CD14-positive monocyte (primary cell): ENCODE data around the gene AEN. TPM values are rescaled to one million over a fixed set of nuclear protein-coding genes. Genes with fewer than 3 reads are reported as not detected.

ENCODE experiments used
- DNase-seq, 3 donors: peaks; one replicate each; pipeline ENCODE4 v3.0.0-alpha.2; 2011 to 2022
- H2AFZ ChIP-seq: 2 replicates; pipeline ENCODE4 v1.6.0; 2012; ENCODE audit warnings: mild to moderate bottlenecking, low read depth, low read length, inconsistent platforms; ENCODE audit not compliant: insufficient read depth, poor library complexity, severe bottlenecking
- H3K27ac ChIP-seq, 2 donors: 1 replicate in 1 of 2; 2 replicates in 1 of 2; pipeline ENCODE4 v1.5.1; 2012 to 2013; ENCODE audit warnings: low read length in 2 of 2, control low read depth in 1 of 2, inconsistent platforms in 1 of 2, low read depth in 1 of 2, mild to moderate bottlenecking in 1 of 2
- H3K27me3 ChIP-seq, 2 donors: one replicate each; pipeline versions ENCODE4 v1.6.0 to v1.6.1; 2011 to 2013; ENCODE audit warnings: low read length in 2 of 2; ENCODE audit not compliant: control insufficient read depth in 2 of 2, insufficient read depth in 2 of 2
- H3K36me3 ChIP-seq, 2 donors: replicated peaks in 1 of 2; 1 replicate in 1 of 2; 2 replicates in 1 of 2; pipeline versions ENCODE4 v1.5.1 to v1.6.1; 2012 to 2013; ENCODE audit warnings: low read length in 2 of 2, control low read depth in 1 of 2, inconsistent platforms in 1 of 2, mild to moderate bottlenecking in 1 of 2; ENCODE audit not compliant: insufficient read depth in 2 of 2, control insufficient read depth in 1 of 2
- H3K4me1 ChIP-seq, 2 donors: 1 replicate in 1 of 2; 2 replicates in 1 of 2; pipeline versions ENCODE4 v1.5.1 to v1.6.1; 2012 to 2013; ENCODE audit warnings: low read length in 2 of 2, control low read depth in 1 of 2, inconsistent platforms in 1 of 2, mild to moderate bottlenecking in 1 of 2, moderate library complexity in 1 of 2; ENCODE audit not compliant: insufficient read depth in 2 of 2, control insufficient read depth in 1 of 2
- H3K4me2 ChIP-seq: replicated peaks from 2 replicates; pipeline ENCODE3; 2012; ENCODE audit warnings: low read length, moderate library complexity, mild to moderate bottlenecking; ENCODE audit not compliant: poor library complexity, severe bottlenecking; ENCODE audit errors: extremely low read depth
- H3K4me3 ChIP-seq, 3 experiments: fragments of 200-600 bp in 1 of 3; sonication (generic) in 1 of 3; replicated peaks in 1 of 3; 1 replicate in 2 of 3; 2 replicates in 1 of 3; pipeline ENCODE4 v1.5.1; 2011 to 2013; ENCODE audit warnings: low read length in 3 of 3, mild to moderate bottlenecking in 3 of 3, control low read depth in 2 of 3, low read depth in 2 of 3, inconsistent platforms in 1 of 3, moderate library complexity in 1 of 3
- H3K79me2 ChIP-seq: 2 replicates; pipeline ENCODE4 v1.6.0; 2012; ENCODE audit warnings: mild to moderate bottlenecking, control low read depth, inconsistent platforms, low read length, moderate library complexity; ENCODE audit not compliant: insufficient read depth
- H3K9ac ChIP-seq: 2 replicates; pipeline ENCODE4 v1.6.0; 2017; ENCODE audit warnings: low read length, mild to moderate bottlenecking; ENCODE audit not compliant: insufficient read depth, poor library complexity, severe bottlenecking
- H3K9me3 ChIP-seq, 2 donors: replicated peaks in 1 of 2; 1 replicate in 1 of 2; 2 replicates in 1 of 2; pipeline versions ENCODE4 v1.5.1 to v1.6.1; 2012 to 2013; ENCODE audit warnings: low read length in 2 of 2, control low read depth in 1 of 2; ENCODE audit not compliant: control insufficient read depth in 1 of 2, insufficient read depth in 1 of 2
- H4K20me1 ChIP-seq: 2 replicates; pipeline ENCODE4 v1.6.0; 2012; ENCODE audit warnings: mild to moderate bottlenecking, low read length, control low read depth, moderate library complexity; ENCODE audit not compliant: insufficient read depth
- H3K27ac Mint-ChIP-seq, 7 donors: one replicate each; pipeline ENCODE4 v1.8.0; 2020; ENCODE audit warnings: mild to moderate bottlenecking in 7 of 7, mixed read lengths in 7 of 7, moderate library complexity in 6 of 7, inconsistent platforms in 2 of 7
- H3K27me3 Mint-ChIP-seq, 3 donors: one replicate each; pipeline ENCODE4 v1.8.0; 2021 to 2022; ENCODE audit warnings: low read depth in 3 of 3, mild to moderate bottlenecking in 3 of 3, mixed read lengths in 3 of 3, moderate library complexity in 3 of 3, inconsistent platforms in 1 of 3
- H3K36me3 Mint-ChIP-seq, 2 donors: one replicate each; pipeline ENCODE4 v1.8.0; 2020; ENCODE audit warnings: mixed read lengths in 2 of 2, inconsistent platforms in 1 of 2, mild to moderate bottlenecking in 1 of 2
- H3K4me1 Mint-ChIP-seq: one replicate; pipeline ENCODE4 v1.8.0; 2020; ENCODE audit warnings: mild to moderate bottlenecking, mixed read lengths
- H3K4me3 Mint-ChIP-seq, 2 donors: one replicate each; pipeline ENCODE4 v1.8.0; 2020; ENCODE audit warnings: mild to moderate bottlenecking in 2 of 2, mixed read lengths in 2 of 2, moderate library complexity in 1 of 2
- H3K9me3 Mint-ChIP-seq, 7 donors: one replicate each; pipeline ENCODE4 v1.8.0; 2020 to 2022; ENCODE audit warnings: mixed read lengths in 7 of 7, mild to moderate bottlenecking in 6 of 7, moderate library complexity in 6 of 7, inconsistent platforms in 2 of 7
- WGBS: methylation state at CpG from one replicate; pipeline ENCODE4 v1.1.5; 2013; ENCODE audit warnings: missing lambda C conversion rate; ENCODE audit not compliant: insufficient coverage; 5-methylcytosine and 5-hydroxymethylcytosine counted together
- intact Hi-C, 2 donors: fragments of 100-400 bp; cut with micrococcal nuclease; formaldehyde crosslinking; loops; one replicate each; pipeline versions ENCODE4 v1.15.0 to v1.15.1; 2023
- polyA plus RNA-seq, 3 donors: library from polyadenylated mRNA; depleted of rRNA in 1 of 3; unstranded in 2 of 3; stranded (reverse) in 1 of 3; fragments of 300-500 nt in 2 of 3; fragments of >200 nt in 1 of 3; fragmentation: Illumina TruSeq in 2 of 3; gene quantifications; 1 replicate in 2 of 3; 2 replicates in 1 of 3; pipeline ENCODE4 v1.2.3, GENCODE V29; 2012 to 2021
- TF ChIP-seq, protein P1 (sequence below): fragments of 200-600 bp; IDR thresholded peaks from one replicate; pipeline ENCODE4 v1.8.0; 2022; ENCODE audit warnings: antibody characterized with exemption, mild to moderate bottlenecking

The AEN gene
- polyA plus RNA-seq, 3 donors: 4.6 to 10.7 (median 6.3) TPM

DNA sequence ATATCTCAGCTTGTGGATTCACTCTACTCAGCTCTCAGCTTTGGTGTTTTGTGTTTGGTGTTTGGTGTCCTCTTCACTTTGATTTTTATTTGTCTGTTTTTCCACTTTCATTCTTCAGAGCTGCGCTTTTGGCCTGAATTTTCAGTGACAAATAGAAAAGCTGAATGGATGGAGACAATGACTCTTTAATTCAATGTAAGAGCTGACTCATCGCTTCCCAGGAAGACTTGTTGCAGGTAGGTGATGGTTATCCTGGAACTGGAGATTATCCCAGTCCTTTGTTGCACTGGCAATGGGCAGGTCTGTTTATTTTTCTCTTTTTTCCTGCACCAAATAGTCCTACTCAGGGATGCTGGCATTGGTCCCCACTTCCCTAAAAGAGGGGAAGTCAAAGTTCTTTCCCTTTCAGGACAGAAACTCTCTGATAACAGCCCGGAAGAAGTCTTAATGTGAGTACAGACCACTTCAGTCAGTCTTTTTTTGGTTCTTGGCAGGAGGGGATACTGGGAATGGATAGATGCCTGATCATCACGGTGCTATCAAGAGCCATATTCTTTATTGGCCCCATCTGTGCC, 12.4 kb upstream of the AEN start:
- DNase-seq: peak in 1 of 3 donors; percentile 2
- peaks cover 0 to 7% of the 10 kb centered on the region in 2 donors for H3K4me1 ChIP-seq
- H2AFZ ChIP-seq: no peak overlapping the region
- WGBS: no CpG with 5 or more reads among the region's 4 CpGs
- H3K27me3 Mint-ChIP-seq: peaks cover 40 to 49% (median 45%) of the 10 kb centered on the region in 3 donors
- no peak overlapping the region for H3K4me2 ChIP-seq
- no peak overlapping the region for H3K9ac ChIP-seq
- no peaks in the 10 kb centered on the region for H3K36me3 ChIP-seq
- H3K27ac ChIP-seq: no peak overlapping the region
- peaks cover 0 to 3% of the 10 kb centered on the region in 2 donors for H3K36me3 Mint-ChIP-seq
- peak overlapping the region in 1 of 7 donors; percentile 15 for H3K27ac Mint-ChIP-seq
- H3K9me3 ChIP-seq: peaks cover 0 to 24% of the 10 kb centered on the region in 2 donors
- H4K20me1 ChIP-seq: no peaks in the 10 kb centered on the region
- no peaks in the 10 kb centered on the region for H3K79me2 ChIP-seq
- peaks cover 0 to 22% (median 8%) of the 10 kb centered on the region in 7 donors for H3K9me3 Mint-ChIP-seq
- peaks cover 18% of the 10 kb centered on the region for H3K4me1 Mint-ChIP-seq
- no peak overlapping the region for H3K4me3 ChIP-seq
- H3K4me3 Mint-ChIP-seq: peak overlapping the region in 1 of 2 donors; percentile 30
- H3K27me3 ChIP-seq: peaks cover 43 to 60% of the 10 kb centered on the region in 2 donors
- TF ChIP-seq, protein P1, sequence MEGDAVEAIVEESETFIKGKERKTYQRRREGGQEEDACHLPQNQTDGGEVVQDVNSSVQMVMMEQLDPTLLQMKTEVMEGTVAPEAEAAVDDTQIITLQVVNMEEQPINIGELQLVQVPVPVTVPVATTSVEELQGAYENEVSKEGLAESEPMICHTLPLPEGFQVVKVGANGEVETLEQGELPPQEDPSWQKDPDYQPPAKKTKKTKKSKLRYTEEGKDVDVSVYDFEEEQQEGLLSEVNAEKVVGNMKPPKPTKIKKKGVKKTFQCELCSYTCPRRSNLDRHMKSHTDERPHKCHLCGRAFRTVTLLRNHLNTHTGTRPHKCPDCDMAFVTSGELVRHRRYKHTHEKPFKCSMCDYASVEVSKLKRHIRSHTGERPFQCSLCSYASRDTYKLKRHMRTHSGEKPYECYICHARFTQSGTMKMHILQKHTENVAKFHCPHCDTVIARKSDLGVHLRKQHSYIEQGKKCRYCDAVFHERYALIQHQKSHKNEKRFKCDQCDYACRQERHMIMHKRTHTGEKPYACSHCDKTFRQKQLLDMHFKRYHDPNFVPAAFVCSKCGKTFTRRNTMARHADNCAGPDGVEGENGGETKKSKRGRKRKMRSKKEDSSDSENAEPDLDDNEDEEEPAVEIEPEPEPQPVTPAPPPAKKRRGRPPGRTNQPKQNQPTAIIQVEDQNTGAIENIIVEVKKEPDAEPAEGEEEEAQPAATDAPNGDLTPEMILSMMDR: no peak
- intact Hi-C loops: no loop called here

DNA sequence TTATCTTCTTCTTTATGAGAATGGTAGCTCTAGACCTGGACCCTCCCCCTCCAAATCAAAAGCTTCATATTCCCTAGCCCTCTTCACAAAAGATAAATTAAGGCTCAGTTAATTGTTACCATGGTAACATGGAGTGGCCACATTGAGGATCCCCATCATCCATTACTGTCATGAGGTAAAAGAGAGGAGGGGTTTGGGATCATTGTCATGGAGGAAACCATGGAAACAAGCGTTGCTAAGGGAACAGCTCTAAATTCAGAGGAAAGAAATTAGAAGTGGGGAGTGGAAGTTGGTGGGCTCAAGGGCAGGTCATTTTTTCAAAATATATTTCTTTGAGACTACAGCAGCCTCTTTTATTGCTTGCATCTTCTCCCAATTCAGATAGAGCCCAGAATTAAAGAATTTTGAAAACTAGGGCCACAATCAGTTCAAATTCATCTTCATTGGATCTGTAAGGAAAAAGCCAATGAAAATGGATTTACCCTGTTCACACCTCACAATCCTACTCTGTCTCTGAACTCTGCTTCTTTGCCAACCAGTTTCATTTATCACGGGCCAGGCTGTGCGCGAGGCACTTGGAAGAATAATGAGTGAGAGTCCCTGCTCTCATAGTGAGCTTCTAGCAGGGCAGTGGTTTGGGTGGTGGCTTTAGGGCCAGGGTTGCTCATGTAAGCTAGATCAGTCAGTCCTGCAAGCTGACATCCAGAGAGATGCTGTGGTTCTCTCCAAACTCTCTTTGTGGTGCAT, 11.6 kb upstream of the AEN start:
- Histone ChIP-seq H3K9me3 (peaks cover 0 to 18% of the 10 kb centered on the region in 2 donors), H3K4me2 (no peak overlapping the region), H3K79me2 (no peaks in the 10 kb centered on the region), H3K4me1 (peaks cover 0 to 7% of the 10 kb centered on the region in 2 donors), H3K27me3 (peaks cover 35 to 58% of the 10 kb centered on the region in 2 donors), H3K4me3 (no peak overlapping the region), H3K9ac (no peak overlapping the region), H4K20me1 (no peaks in the 10 kb centered on the region), H3K27ac (no peak overlapping the region), H3K36me3 (no peaks in the 10 kb centered on the region), H2AFZ (no peak overlapping the region)
- intact Hi-C loops: loop anchor here in 1 of 2 donors (5.0 kb wide), 1 partner anchor 43 kb away; no protein-coding TSS in a partner anchor
- H3K27ac Mint-ChIP-seq: no peak overlapping the region
- WGBS: no CpG with 5 or more reads among the region's 4 CpGs
- H3K27me3 Mint-ChIP-seq: peaks cover 32 to 43% (median 41%) of the 10 kb centered on the region in 3 donors
- DNase-seq: no peak
- no peaks in the 10 kb centered on the region for H3K36me3 Mint-ChIP-seq
- peaks cover 18% of the 10 kb centered on the region for H3K4me1 Mint-ChIP-seq
- no peak overlapping the region for H3K4me3 Mint-ChIP-seq
- TF ChIP-seq, protein P1: no peak
- peaks cover 0 to 16% (median 6%) of the 10 kb centered on the region in 7 donors for H3K9me3 Mint-ChIP-seq
